Astrocyte (in vitro differentiated cells and primary cell): Measurements from ENCODE around the gene CLDN20. TPM values are rescaled to one million over a fixed set of nuclear protein-coding genes. Genes with fewer than 3 reads are reported as not detected.
"Not testable (repeated sequence)": the region's sequence is repeated elsewhere in the genome, so short reads cannot be mapped to it uniquely, and the experiment has no call there.

ENCODE experiments used
- DNase-seq: peaks from one replicate; pipeline ENCODE4 v3.0.0-alpha.2; 2010; ENCODE audit warnings: low read depth
- FAIRE-seq: peaks from 2 replicates; lab custom pipeline; 2011; peaks lifted over from hg19 to GRCh38; lab: Jason Lieb, UNC
- H2AFZ ChIP-seq: 2 replicates; pipeline ENCODE4 v1.6.0; 2012; ENCODE audit warnings: low read depth, low read length, inconsistent platforms
- H3K27ac ChIP-seq: 2 replicates; pipeline ENCODE4 v1.5.1; 2011; ENCODE audit warnings: low read depth, low read length, inconsistent platforms
- H3K27me3 ChIP-seq: 2 replicates; pipeline ENCODE4 v1.6.0; 2011; ENCODE audit warnings: low read length, inconsistent platforms; ENCODE audit not compliant: insufficient read depth
- H3K36me3 ChIP-seq: 2 replicates; pipeline ENCODE4 v1.5.1; 2011; ENCODE audit warnings: low read length, inconsistent platforms; ENCODE audit not compliant: insufficient read depth
- H3K4me1 ChIP-seq: 2 replicates; pipeline ENCODE4 v1.5.1; 2011; ENCODE audit warnings: low read length, inconsistent platforms; ENCODE audit not compliant: insufficient read depth
- H3K4me2 ChIP-seq: 2 replicates; pipeline ENCODE4 v1.6.0; 2012; ENCODE audit warnings: low read length, inconsistent platforms
- H3K4me3 ChIP-seq: 2 replicates; pipeline ENCODE4 v1.5.1; 2011; ENCODE audit warnings: low read depth, mild to moderate bottlenecking, low read length, inconsistent platforms; ENCODE audit not compliant: insufficient read depth
- H3K79me2 ChIP-seq: 2 replicates; pipeline ENCODE4 v1.6.0; 2012; ENCODE audit warnings: mild to moderate bottlenecking, low read length, inconsistent platforms; ENCODE audit not compliant: insufficient read depth
- H3K9ac ChIP-seq: 2 replicates; pipeline ENCODE4 v1.6.0; 2012; ENCODE audit warnings: mild to moderate bottlenecking, low read length, inconsistent platforms
- H3K9me3 ChIP-seq: 2 replicates; pipeline ENCODE4 v1.5.1; 2012; ENCODE audit warnings: low read depth, mild to moderate bottlenecking, low read length, inconsistent platforms; ENCODE audit not compliant: insufficient read depth
- H4K20me1 ChIP-seq: 2 replicates; pipeline ENCODE4 v1.6.0; 2012; ENCODE audit warnings: low read length, inconsistent platforms; ENCODE audit not compliant: insufficient read depth
- H3K27ac Mint-ChIP-seq: one replicate; pipeline ENCODE4 v1.8.0; 2021; ENCODE audit warnings: mild to moderate bottlenecking, mixed read lengths; ENCODE audit not compliant: unreplicated experiment
- H3K27me3 Mint-ChIP-seq: one replicate; pipeline ENCODE4 v1.8.0; 2021; ENCODE audit warnings: low read depth, mixed read lengths; ENCODE audit not compliant: unreplicated experiment
- H3K36me3 Mint-ChIP-seq: one replicate; pipeline ENCODE4 v1.8.0; 2021; ENCODE audit warnings: low read depth, mixed read lengths; ENCODE audit not compliant: unreplicated experiment
- H3K4me1 Mint-ChIP-seq: one replicate; pipeline ENCODE4 v1.8.0; 2021; ENCODE audit warnings: low read depth, mixed read lengths; ENCODE audit not compliant: unreplicated experiment
- H3K4me3 Mint-ChIP-seq: one replicate; pipeline ENCODE4 v1.8.0; 2021; ENCODE audit warnings: mild to moderate bottlenecking, moderate library complexity, mixed read lengths; ENCODE audit not compliant: unreplicated experiment
- H3K9me3 Mint-ChIP-seq: one replicate; pipeline ENCODE4 v1.8.0; 2021; ENCODE audit warnings: mild to moderate bottlenecking, mixed read lengths; ENCODE audit not compliant: unreplicated experiment
- CTCF ChIP-seq: IDR thresholded peaks from 2 replicates; pipeline ENCODE4 v1.5.1; 2011; ENCODE audit warnings: low read depth, mild to moderate bottlenecking, inconsistent platforms, low read length, moderate library complexity; ENCODE audit not compliant: insufficient read depth
- EZH2 ChIP-seq: IDR thresholded peaks from 2 replicates; pipeline ENCODE4 v1.6.1; 2012; ENCODE audit warnings: mild to moderate bottlenecking, low read length, inconsistent platforms; ENCODE audit not compliant: insufficient read depth
- total RNA-seq: library from RNA; stranded (reverse); gene quantifications from 2 replicates; pipeline ENCODE4 v1.2.1, GENCODE V29; 2021

CLDN20 gene
- total RNA-seq, 1 donor from 2014 or later: not detected

DNA sequence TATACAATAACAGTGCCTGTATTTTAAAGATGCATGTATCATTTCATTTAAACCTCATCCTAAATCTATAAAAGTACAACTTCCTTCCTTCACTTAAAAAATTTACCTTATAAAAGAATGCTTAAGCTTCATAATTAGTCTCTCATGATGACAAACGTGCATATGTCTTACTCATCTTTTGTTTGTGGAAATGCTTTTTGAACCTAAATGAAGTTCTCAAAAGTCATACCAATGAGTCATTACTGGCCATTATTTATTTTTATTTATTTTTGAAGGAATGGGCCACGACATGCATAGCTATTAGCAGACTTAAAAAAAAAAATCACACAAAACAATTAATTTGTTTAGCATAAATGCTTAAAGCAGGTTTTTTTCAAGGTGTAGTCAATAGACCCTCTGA, 46.8 kb downstream of the CLDN20 start:
- peaks cover 1% of the 10 kb centered on the region for H3K9me3 Mint-ChIP-seq
- no peak overlapping the region for H3K4me3 Mint-ChIP-seq
- peaks cover 9% of the 10 kb centered on the region for H3K36me3 Mint-ChIP-seq
- Histone ChIP-seq H3K36me3 (peaks cover 14% of the 10 kb centered on the region), H3K9ac (no peak overlapping the region), H3K4me2 (peak overlapping the region; percentile 15), H3K27me3 (no peaks in the 10 kb centered on the region), H3K4me1 (peaks cover 8% of the 10 kb centered on the region), H3K27ac (peak overlapping the region; percentile 18), H4K20me1 (no peaks in the 10 kb centered on the region), H2AFZ (no peak overlapping the region), H3K4me3 (no peak overlapping the region), H3K9me3 (no peaks in the 10 kb centered on the region), H3K79me2 (peaks cover 18% of the 10 kb centered on the region)
- no peaks in the 10 kb centered on the region for H3K27me3 Mint-ChIP-seq
- no peak overlapping the region for H3K27ac Mint-ChIP-seq
- H3K4me1 Mint-ChIP-seq: peaks cover 5% of the 10 kb centered on the region
- FAIRE-seq (no peak), DNase-seq (peak; percentile 30)
- no peak for TF ChIP-seq CTCF

GRCh38 chr6:155311086-155311485, 47.3 kb downstream of the CLDN20 start:
- Histone ChIP-seq H3K27me3 (no peaks in the 10 kb centered on the region), H3K36me3 (peaks cover 14% of the 10 kb centered on the region), H3K4me2 (peak overlapping the region; percentile 15), H3K9ac (no peak overlapping the region), H4K20me1 (no peaks in the 10 kb centered on the region), H3K79me2 (peaks cover 18% of the 10 kb centered on the region), H3K4me1 (peaks cover 8% of the 10 kb centered on the region), H3K27ac (peak overlapping the region; percentile 18), H2AFZ (no peak overlapping the region), H3K9me3 (no peaks in the 10 kb centered on the region), H3K4me3 (no peak overlapping the region)
- peaks cover 5% of the 10 kb centered on the region for H3K4me1 Mint-ChIP-seq
- TF ChIP-seq EZH2 (no peak), CTCF (no peak)
- no peaks in the 10 kb centered on the region for H3K27me3 Mint-ChIP-seq
- H3K4me3 Mint-ChIP-seq: no peak overlapping the region
- DNase-seq: no peak
- H3K27ac Mint-ChIP-seq: no peak overlapping the region
- H3K36me3 Mint-ChIP-seq: peaks cover 9% of the 10 kb centered on the region
- H3K9me3 Mint-ChIP-seq: peaks cover 1% of the 10 kb centered on the region
- FAIRE-seq: no peak

DNA sequence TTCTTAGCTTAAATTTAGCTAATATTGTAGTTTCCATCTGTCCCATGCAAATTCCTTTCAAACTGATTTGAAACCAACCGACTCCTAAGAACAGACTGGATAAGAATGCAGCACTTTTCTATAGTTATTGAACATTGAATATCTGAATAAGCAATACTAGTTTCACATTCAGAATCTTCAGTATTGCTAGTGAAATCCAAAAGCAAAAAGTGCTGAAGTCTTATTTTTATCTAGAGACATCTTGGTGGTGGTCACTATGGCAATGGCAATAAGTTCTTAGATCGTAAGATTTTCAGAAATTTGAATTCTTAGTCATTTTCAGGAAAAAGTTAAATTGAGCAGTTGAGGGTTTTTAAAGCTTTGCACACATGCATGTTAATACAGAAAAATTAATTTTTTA, 47.8 kb downstream of the CLDN20 start:
- H3K27ac Mint-ChIP-seq: no peak overlapping the region

GRCh38 chr6:155312950-155313349, 49.1 kb downstream of the CLDN20 start:
- Histone ChIP-seq H3K79me2 (peaks cover 18% of the 10 kb centered on the region), H3K4me3 (peak overlapping the region; percentile 83), H3K4me2 (peak overlapping the region; percentile 90)
- not testable (repeated sequence) for FAIRE-seq, H3K27ac Mint-ChIP-seq, H3K9me3 ChIP-seq, H3K4me1 ChIP-seq, H3K9ac ChIP-seq, H3K9me3 Mint-ChIP-seq, H3K27ac ChIP-seq, H3K36me3 Mint-ChIP-seq, H3K27me3 Mint-ChIP-seq, H3K36me3 ChIP-seq, H3K27me3 ChIP-seq, H3K4me1 Mint-ChIP-seq, DNase-seq, H2AFZ ChIP-seq, H4K20me1 ChIP-seq
- peak overlapping the region; percentile 98 for H3K4me3 Mint-ChIP-seq

More for the DNA sequence above, 47.8 kb downstream of the CLDN20 start:
- no peak for TF ChIP-seq CTCF
- no peak for TF ChIP-seq EZH2
- Mint-ChIP-seq H3K36me3 (peaks cover 6% of the 10 kb centered on the region), H3K4me3 (no peak overlapping the region), H3K4me1 (peaks cover 5% of the 10 kb centered on the region), H3K27me3 (no peaks in the 10 kb centered on the region), H3K9me3 (peaks cover 1% of the 10 kb centered on the region)
- no peaks in the 10 kb centered on the region for H4K20me1 ChIP-seq
- no peak overlapping the region for H3K4me2 ChIP-seq
- H3K79me2 ChIP-seq: peaks cover 18% of the 10 kb centered on the region
- DNase-seq (no peak), FAIRE-seq (peak; percentile 29)
- H3K9me3 ChIP-seq: no peaks in the 10 kb centered on the region
- peaks cover 14% of the 10 kb centered on the region for H3K36me3 ChIP-seq
- no peaks in the 10 kb centered on the region for H3K27me3 ChIP-seq
- H2AFZ ChIP-seq: no peak overlapping the region
- peaks cover 8% of the 10 kb centered on the region for H3K4me1 ChIP-seq
- no peak overlapping the region for H3K4me3 ChIP-seq
- H3K27ac ChIP-seq: no peak overlapping the region
- H3K9ac ChIP-seq: no peak overlapping the region
